WTC11 (cell line): ENCODE results near the gene CNR2. TPM values are rescaled to one million over a fixed set of nuclear protein-coding genes. Genes with fewer than 3 reads are reported as not detected.

Experiments used
- CBFB ChIP-seq: sonication (generic); formaldehyde crosslinking; IDR thresholded peaks from 2 replicates; pipeline ENCODE4 v1.8.1; 2022; ENCODE audit warnings: mild to moderate bottlenecking, low read depth, missing genetic modification reagents
- CREM ChIP-seq: sonication (generic); formaldehyde crosslinking; IDR thresholded peaks from 2 replicates; pipeline ENCODE4 v1.8.1; 2022; ENCODE audit warnings: mild to moderate bottlenecking, missing genetic modification reagents, moderate library complexity
- E2F5 ChIP-seq: sonication (generic); formaldehyde crosslinking; IDR thresholded peaks from 2 replicates; pipeline ENCODE4 v1.8.1; 2022; ENCODE audit warnings: mild to moderate bottlenecking, moderate library complexity, missing genetic modification reagents
- ELF4 ChIP-seq: sonication (generic); formaldehyde crosslinking; IDR thresholded peaks from 2 replicates; pipeline ENCODE4 v1.8.1; 2022; ENCODE audit warnings: low read depth, mild to moderate bottlenecking, moderate library complexity, missing genetic modification reagents
- ESRRA ChIP-seq: sonication (generic); formaldehyde crosslinking; IDR thresholded peaks from 2 replicates; pipeline ENCODE4 v1.8.1; 2022; ENCODE audit warnings: mild to moderate bottlenecking, missing genetic modification reagents, borderline replicate concordance
- ETV6 ChIP-seq: sonication (generic); formaldehyde crosslinking; IDR thresholded peaks from 2 replicates; pipeline ENCODE4 v1.8.1; 2022; ENCODE audit warnings: mild to moderate bottlenecking, missing genetic modification reagents
- FOXK1 ChIP-seq: sonication (generic); formaldehyde crosslinking; IDR thresholded peaks from 2 replicates; pipeline ENCODE4 v1.8.0; 2022; ENCODE audit warnings: mild to moderate bottlenecking, moderate library complexity, missing genetic modification reagents
- FOXP1 ChIP-seq: sonication (generic); formaldehyde crosslinking; IDR thresholded peaks from 2 replicates; pipeline ENCODE4 v1.8.0; 2022; ENCODE audit warnings: missing genetic modification reagents, mild to moderate bottlenecking, moderate library complexity, borderline replicate concordance
- FOXP4 ChIP-seq: sonication (generic); formaldehyde crosslinking; IDR thresholded peaks from 2 replicates; pipeline ENCODE4 v1.8.0; 2022; ENCODE audit warnings: mild to moderate bottlenecking, missing genetic modification reagents
- HMGXB4 ChIP-seq: sonication (generic); formaldehyde crosslinking; IDR thresholded peaks from 2 replicates; pipeline ENCODE4 v1.8.1; 2023; ENCODE audit warnings: mild to moderate bottlenecking, moderate library complexity, missing genetic modification reagents
- JUN ChIP-seq: sonication (generic); formaldehyde crosslinking; IDR thresholded peaks from 2 replicates; pipeline ENCODE4 v1.8.0; 2023; ENCODE audit warnings: mild to moderate bottlenecking, missing genetic modification reagents
- KAT7 ChIP-seq: sonication (generic); formaldehyde crosslinking; IDR thresholded peaks from 2 replicates; pipeline ENCODE4 v1.8.1; 2023; ENCODE audit warnings: missing genetic modification reagents, mild to moderate bottlenecking, borderline replicate concordance
- NFE2L1 ChIP-seq: sonication (generic); formaldehyde crosslinking; IDR thresholded peaks from 2 replicates; pipeline ENCODE4 v1.8.1; 2023; ENCODE audit warnings: missing genetic modification reagents
- SMAD3 ChIP-seq: sonication (generic); formaldehyde crosslinking; IDR thresholded peaks from 2 replicates; pipeline ENCODE4 v1.8.0; 2022; ENCODE audit warnings: missing genetic modification reagents, mild to moderate bottlenecking, borderline replicate concordance
- SOX15 ChIP-seq: fragments of 250-450 bp; sonication (Bioruptor Pico); IDR thresholded peaks from 2 replicates; pipeline ENCODE4 v1.9.0; 2021; ENCODE audit warnings: mild to moderate bottlenecking
- TEAD1 ChIP-seq: sonication (generic); formaldehyde crosslinking; IDR thresholded peaks from 2 replicates; pipeline ENCODE4 v1.8.0; 2022; ENCODE audit warnings: mild to moderate bottlenecking, missing genetic modification reagents
- USF1 ChIP-seq: sonication (generic); formaldehyde crosslinking; IDR thresholded peaks from 2 replicates; pipeline ENCODE4 v1.8.0; 2022; ENCODE audit warnings: mild to moderate bottlenecking, missing genetic modification reagents
- ZBTB43 ChIP-seq: sonication (generic); formaldehyde crosslinking; IDR thresholded peaks from 2 replicates; pipeline ENCODE4 v1.8.1; 2023; ENCODE audit warnings: mild to moderate bottlenecking, missing genetic modification reagents
- ZNF121 ChIP-seq: sonication (generic); formaldehyde crosslinking; IDR thresholded peaks from 2 replicates; pipeline ENCODE4 v1.8.0; 2023; ENCODE audit warnings: missing genetic modification reagents
- ZNF232 ChIP-seq: sonication (generic); formaldehyde crosslinking; IDR thresholded peaks from 2 replicates; pipeline ENCODE4 v1.8.0; 2022; ENCODE audit warnings: mild to moderate bottlenecking, missing genetic modification reagents
- ZNF416 ChIP-seq: fragments of 250-450 bp; sonication (Bioruptor Pico); IDR thresholded peaks from 2 replicates; pipeline ENCODE4 v1.9.0; 2021; ENCODE audit warnings: mild to moderate bottlenecking, inconsistent platforms
- total RNA-seq: library from RNA; stranded (reverse); gene quantifications from 3 replicates; pipeline ENCODE4 v1.2.3, GENCODE V29; 2021
- TF ChIP-seq, protein P1 (sequence below): sonication (generic); formaldehyde crosslinking; IDR thresholded peaks from 2 replicates; pipeline ENCODE4 v1.8.0; 2023; ENCODE audit warnings: missing genetic modification reagents, mild to moderate bottlenecking, borderline replicate concordance
- TF ChIP-seq, protein P2 (sequence below): fragments of 250-450 bp; sonication (Bioruptor Pico); IDR thresholded peaks from 2 replicates; pipeline ENCODE4 v2.1.2; 2022; ENCODE audit warnings: mild to moderate bottlenecking, moderate library complexity

Gene CNR2
- total RNA-seq, 1 experiment from 2014 or later = not detected

DNA sequence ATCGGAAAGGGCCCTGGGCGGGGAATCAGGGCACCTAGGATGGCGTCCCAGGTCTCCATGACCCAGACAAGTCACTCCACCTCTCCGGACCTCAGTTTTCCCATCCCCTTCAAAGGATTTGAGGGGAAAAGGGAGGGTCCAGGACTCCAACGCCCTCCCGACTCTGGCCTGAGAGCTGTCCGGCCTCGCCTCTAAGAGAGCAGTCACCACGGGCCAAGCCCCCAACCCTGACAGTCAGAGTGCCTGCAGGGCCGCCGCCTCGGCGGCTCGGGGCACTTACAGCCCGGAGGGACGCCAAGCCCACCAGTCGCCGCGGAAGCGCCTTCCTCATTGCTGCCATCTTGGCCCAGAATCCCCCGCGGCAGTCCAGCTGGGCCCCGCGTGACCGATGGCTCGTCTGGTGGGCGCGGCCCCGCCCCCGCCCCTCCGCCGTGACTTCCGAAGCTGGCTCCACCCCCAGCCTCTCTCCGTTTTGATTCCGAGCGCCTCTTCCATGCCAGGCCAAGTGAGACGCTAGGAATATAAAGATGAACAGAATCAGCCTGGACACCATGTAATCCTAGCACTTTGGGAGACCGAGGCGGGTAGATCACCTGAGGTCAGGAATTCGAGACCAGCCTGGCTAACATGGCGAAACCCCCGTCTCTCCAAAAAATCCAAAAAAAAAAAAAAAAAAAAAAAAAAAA, 87.9 kb downstream of the CNR2 start, which contains the start of gene HMGCL (continued):
- TF ChIP-seq, protein P1, sequence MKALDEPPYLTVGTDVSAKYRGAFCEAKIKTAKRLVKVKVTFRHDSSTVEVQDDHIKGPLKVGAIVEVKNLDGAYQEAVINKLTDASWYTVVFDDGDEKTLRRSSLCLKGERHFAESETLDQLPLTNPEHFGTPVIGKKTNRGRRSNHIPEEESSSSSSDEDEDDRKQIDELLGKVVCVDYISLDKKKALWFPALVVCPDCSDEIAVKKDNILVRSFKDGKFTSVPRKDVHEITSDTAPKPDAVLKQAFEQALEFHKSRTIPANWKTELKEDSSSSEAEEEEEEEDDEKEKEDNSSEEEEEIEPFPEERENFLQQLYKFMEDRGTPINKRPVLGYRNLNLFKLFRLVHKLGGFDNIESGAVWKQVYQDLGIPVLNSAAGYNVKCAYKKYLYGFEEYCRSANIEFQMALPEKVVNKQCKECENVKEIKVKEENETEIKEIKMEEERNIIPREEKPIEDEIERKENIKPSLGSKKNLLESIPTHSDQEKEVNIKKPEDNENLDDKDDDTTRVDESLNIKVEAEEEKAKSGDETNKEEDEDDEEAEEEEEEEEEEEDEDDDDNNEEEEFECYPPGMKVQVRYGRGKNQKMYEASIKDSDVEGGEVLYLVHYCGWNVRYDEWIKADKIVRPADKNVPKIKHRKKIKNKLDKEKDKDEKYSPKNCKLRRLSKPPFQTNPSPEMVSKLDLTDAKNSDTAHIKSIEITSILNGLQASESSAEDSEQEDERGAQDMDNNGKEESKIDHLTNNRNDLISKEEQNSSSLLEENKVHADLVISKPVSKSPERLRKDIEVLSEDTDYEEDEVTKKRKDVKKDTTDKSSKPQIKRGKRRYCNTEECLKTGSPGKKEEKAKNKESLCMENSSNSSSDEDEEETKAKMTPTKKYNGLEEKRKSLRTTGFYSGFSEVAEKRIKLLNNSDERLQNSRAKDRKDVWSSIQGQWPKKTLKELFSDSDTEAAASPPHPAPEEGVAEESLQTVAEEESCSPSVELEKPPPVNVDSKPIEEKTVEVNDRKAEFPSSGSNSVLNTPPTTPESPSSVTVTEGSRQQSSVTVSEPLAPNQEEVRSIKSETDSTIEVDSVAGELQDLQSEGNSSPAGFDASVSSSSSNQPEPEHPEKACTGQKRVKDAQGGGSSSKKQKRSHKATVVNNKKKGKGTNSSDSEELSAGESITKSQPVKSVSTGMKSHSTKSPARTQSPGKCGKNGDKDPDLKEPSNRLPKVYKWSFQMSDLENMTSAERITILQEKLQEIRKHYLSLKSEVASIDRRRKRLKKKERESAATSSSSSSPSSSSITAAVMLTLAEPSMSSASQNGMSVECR (CRISPR knock-in tag) = peak; percentile 63; the same call in 1 of the 2 replicates
- TF ChIP-seq FOXK1 (CRISPR knock-in tag) = peak; percentile 77
- TF ChIP-seq, protein P2, sequence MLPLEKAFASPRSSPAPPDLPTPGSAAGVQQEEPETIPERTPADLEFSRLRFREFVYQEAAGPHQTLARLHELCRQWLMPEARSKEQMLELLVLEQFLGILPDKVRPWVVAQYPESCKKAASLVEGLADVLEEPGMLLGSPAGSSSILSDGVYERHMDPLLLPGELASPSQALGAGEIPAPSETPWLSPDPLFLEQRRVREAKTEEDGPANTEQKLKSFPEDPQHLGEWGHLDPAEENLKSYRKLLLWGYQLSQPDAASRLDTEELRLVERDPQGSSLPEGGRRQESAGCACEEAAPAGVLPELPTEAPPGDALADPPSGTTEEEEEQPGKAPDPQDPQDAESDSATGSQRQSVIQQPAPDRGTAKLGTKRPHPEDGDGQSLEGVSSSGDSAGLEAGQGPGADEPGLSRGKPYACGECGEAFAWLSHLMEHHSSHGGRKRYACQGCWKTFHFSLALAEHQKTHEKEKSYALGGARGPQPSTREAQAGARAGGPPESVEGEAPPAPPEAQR (CRISPR knock-in tag) = no peak
- peak; percentile 73; the same call in 1 of the 2 replicates for TF ChIP-seq CREM (CRISPR knock-in tag)
- peak; percentile 62; the same call in 1 of the 2 replicates for TF ChIP-seq ZNF232 (CRISPR knock-in tag)
- TF ChIP-seq USF1 = peak; percentile 94
- no peak for TF ChIP-seq SOX15 (CRISPR knock-in tag)
- peak; percentile 50; the same call in 1 of the 2 replicates for TF ChIP-seq E2F5
- TF ChIP-seq NFE2L1 (CRISPR knock-in tag) = no peak
- TF ChIP-seq ZNF416 (CRISPR knock-in tag) = peak; percentile 75; the same call in 1 of the 2 replicates
- no peak for TF ChIP-seq ZNF121 (CRISPR knock-in tag)
- no peak for TF ChIP-seq CBFB (CRISPR knock-in tag)
- TF ChIP-seq TEAD1 (CRISPR knock-in tag) = peak; percentile 61; the same call in 1 of the 2 replicates
- TF ChIP-seq ESRRA = 0 out of 2 replicates have a peak, but pooled peaks have one; percentile 72
- TF ChIP-seq SMAD3 = 0 out of 2 replicates have a peak, but pooled peaks have one; percentile 47
- peak; percentile 42; the same call in 1 of the 2 replicates for TF ChIP-seq FOXP4 (CRISPR knock-in tag)
- peak; percentile 67; the same call in 1 of the 2 replicates for TF ChIP-seq ETV6 (CRISPR knock-in tag)
- TF ChIP-seq ZBTB43 (CRISPR knock-in tag) = 0 out of 2 replicates have a peak, but pooled peaks have one; percentile 55
- TF ChIP-seq FOXP1 (CRISPR knock-in tag) = peak; percentile 41; the same call in 1 of the 2 replicates
- TF ChIP-seq ELF4 (CRISPR knock-in tag) = no peak
- peak; percentile 83 for TF ChIP-seq HMGXB4
- TF ChIP-seq JUN = 0 out of 2 replicates have a peak, but pooled peaks have one; percentile 19
- peak; percentile 70; the same call in 1 of the 2 replicates for TF ChIP-seq KAT7 (CRISPR knock-in tag)
- TF ChIP-seq, all 79 proteins: peak for 22
